NCI-H1436 treated with DMSO at 0.1 percent for 48 hours (cell line): ENCODE results near the gene TACC2.
"Not testable (repeated sequence)": the region's sequence is repeated elsewhere in the genome, so short reads cannot be mapped to it uniquely, and the experiment has no call there.

ENCODE experiments used
- DNase-seq: peaks from one replicate; lab custom pipeline; 2025; lab: John Stamatoyannopoulos, UW

The TACC2 gene

GRCh38 chr10:121978511-121978910, 10.5 kb upstream of the TACC2 start:
- DNase-seq, result no peak

- no peak for DNase-seq
Measured at GRCh38 chr10:121981346-121981745, 7.6 kb upstream of the TACC2 start.

- no peak for DNase-seq
Measured at GRCh38 chr10:121983852-121984251, 5.1 kb upstream of the TACC2 start.

GRCh38 chr10:121984463-121984862, 4.5 kb upstream of the TACC2 start:
- DNase-seq, result no peak

GRCh38 chr10:121990015-121990677, 1.2 kb downstream of the TACC2 start:
- no peak for DNase-seq

- not testable (repeated sequence) for DNase-seq
Measured at GRCh38 chr10:121991727-121992126, 2.8 kb downstream of the TACC2 start.

GRCh38 chr10:121994429-121994941, 5.5 kb downstream of the TACC2 start:
- no peak for DNase-seq

- DNase-seq, result no peak
Measured at GRCh38 chr10:121998462-121998861, 9.5 kb downstream of the TACC2 start.

GRCh38 chr10:121999301-121999700, 10.3 kb downstream of the TACC2 start:
- no peak for DNase-seq

- DNase-seq, result no peak
Measured at GRCh38 chr10:122001698-122002097, 12.7 kb downstream of the TACC2 start.

GRCh38 chr10:122007415-122007814, 18.5 kb downstream of the TACC2 start:
- no peak for DNase-seq

- DNase-seq, result no peak
Measured at GRCh38 chr10:122010405-122011050, 21.6 kb downstream of the TACC2 start.

GRCh38 chr10:122012731-122013130, 23.8 kb downstream of the TACC2 start:
- no peak for DNase-seq

GRCh38 chr10:122013311-122013780, 24.4 kb downstream of the TACC2 start:
- no peak for DNase-seq

GRCh38 chr10:122014652-122015248, 25.8 kb downstream of the TACC2 start:
- no peak for DNase-seq

- DNase-seq, result not testable (repeated sequence)
Measured at GRCh38 chr10:122017926-122018325, 29.0 kb downstream of the TACC2 start.

GRCh38 chr10:122018491-122018890, 29.5 kb downstream of the TACC2 start:
- DNase-seq, result no peak

GRCh38 chr10:122018951-122019413, 30.0 kb downstream of the TACC2 start:
- no peak for DNase-seq

- no peak for DNase-seq
Measured at GRCh38 chr10:122019414-122019975, 30.5 kb downstream of the TACC2 start.

GRCh38 chr10:122020226-122020625, 31.3 kb downstream of the TACC2 start:
- no peak for DNase-seq

- DNase-seq, result no peak
Measured at GRCh38 chr10:122021379-122021778, 32.4 kb downstream of the TACC2 start.

- DNase-seq, result no peak
Measured at GRCh38 chr10:122021828-122022227, 32.9 kb downstream of the TACC2 start.

GRCh38 chr10:122022276-122022675, 33.3 kb downstream of the TACC2 start:
- DNase-seq, result no peak
